Activated CD8-positive, alpha-beta T cell treated with anti-CD3 and anti-CD28 coated beads, Interleukin-2, amount 10 ng/mL, durations not matched to agents 7 days and 5 days (primary cell): ENCODE measurements around the gene SPIN1. TPM values are rescaled to one million over a fixed set of nuclear protein-coding genes. Genes with fewer than 3 reads are reported as not detected.
"Not testable (repeated sequence)": the region's sequence is repeated elsewhere in the genome, so short reads cannot be mapped to it uniquely, and the experiment has no call there.

ENCODE experiments used
- ATAC-seq: fragments of 150-1000 bp; cut with Tn5 transposase; one replicate; pipeline ENCODE4 v1.10.0; 2021; ENCODE audit warnings: moderate library complexity
- CTCF ChIA-PET: fragments of 350-600 bp; sonication (Branson Sonifier 250); formaldehyde crosslinking; loops from one replicate; lab custom pipeline; 2021; ENCODE audit warnings: antibody characterized with exemption; lab: Charles Lee
- POLR2A ChIA-PET: fragments of 350-600 bp; sonication (Branson Sonifier 250); formaldehyde crosslinking; loops from one replicate; lab custom pipeline; 2021; ENCODE audit warnings: antibody characterized with exemption; lab: Charles Lee
- DNase-seq: peaks from one replicate; pipeline ENCODE4 v3.0.0-alpha.2; 2020
- H3K27ac Mint-ChIP-seq: one replicate; pipeline ENCODE4 v1.8.0; 2021; ENCODE audit warnings: mild to moderate bottlenecking, mixed read lengths
- H3K27me3 Mint-ChIP-seq: one replicate; pipeline ENCODE4 v1.8.0; 2021; ENCODE audit warnings: low read depth, mixed read lengths
- H3K36me3 Mint-ChIP-seq: one replicate; pipeline ENCODE4 v1.8.0; 2021; ENCODE audit warnings: low read depth, mixed read lengths
- H3K4me1 Mint-ChIP-seq: one replicate; pipeline ENCODE4 v1.8.0; 2021; ENCODE audit warnings: low read depth, mixed read lengths
- H3K4me3 Mint-ChIP-seq: one replicate; pipeline ENCODE4 v1.8.0; 2021; ENCODE audit warnings: mild to moderate bottlenecking, mixed read lengths
- H3K9me3 Mint-ChIP-seq: one replicate; pipeline ENCODE4 v1.8.0; 2022; ENCODE audit warnings: mixed read lengths; ENCODE audit not compliant: insufficient read depth
- total RNA-seq, 2 experiments: library from RNA; stranded (reverse); gene quantifications; one replicate each; pipeline ENCODE4 v1.2.3, GENCODE V29; 2021

Gene SPIN1
- total RNA-seq, 2 experiments from 2014 or later, result 50.5 to 54.4 TPM

GRCh38 chr9:88370346-88370745 lies 17.9 kb upstream of the SPIN1 start:
- CTCF ChIA-PET, result no interaction called here
- H3K36me3 Mint-ChIP-seq, result peaks cover 7% of the 10 kb centered on the region

GRCh38 chr9:88372103-88372654 lies 16.1 kb upstream of the SPIN1 start:
- Mint-ChIP-seq H3K4me1 (peaks cover 3% of the 10 kb centered on the region), H3K36me3 (peaks cover 7% of the 10 kb centered on the region), H3K27ac (no peak overlapping the region), H3K9me3 (peaks cover 7% of the 10 kb centered on the region), H3K27me3 (peaks cover 9% of the 10 kb centered on the region), H3K4me3 (no peak overlapping the region)
- ATAC-seq (no peak), DNase-seq (no peak)
- ChIA-PET POLR2A (no interaction called here), CTCF (no interaction called here)

More at GRCh38 chr9:88370346-88370745, 17.9 kb upstream of the SPIN1 start:
- Mint-ChIP-seq H3K4me3 (no peak overlapping the region), H3K4me1 (peaks cover 3% of the 10 kb centered on the region), H3K9me3 (peaks cover 7% of the 10 kb centered on the region), H3K27ac (no peak overlapping the region), H3K27me3 (peaks cover 9% of the 10 kb centered on the region)
- DNase-seq (no peak), ATAC-seq (no peak)
- POLR2A ChIA-PET, result no interaction called here

GRCh38 chr9:88373045-88373444 lies 15.2 kb upstream of the SPIN1 start:
- POLR2A ChIA-PET, result no interaction called here
- Mint-ChIP-seq H3K27ac (no peak overlapping the region), H3K4me1 (peaks cover 3% of the 10 kb centered on the region), H3K27me3 (peaks cover 12% of the 10 kb centered on the region), H3K9me3 (peaks cover 3% of the 10 kb centered on the region), H3K4me3 (no peak overlapping the region), H3K36me3 (peaks cover 5% of the 10 kb centered on the region)
- DNase-seq (no peak), ATAC-seq (no peak)
- CTCF ChIA-PET, result no interaction called here

- ATAC-seq (no peak), DNase-seq (no peak)
- peaks cover 14% of the 10 kb centered on the region for H3K27me3 Mint-ChIP-seq
- H3K9me3 Mint-ChIP-seq, result peaks cover 3% of the 10 kb centered on the region
- no peaks in the 10 kb centered on the region for H3K4me1 Mint-ChIP-seq
- no peak overlapping the region for H3K27ac Mint-ChIP-seq
- ChIA-PET POLR2A (no interaction called here), CTCF (no interaction called here)
- peaks cover 2% of the 10 kb centered on the region for H3K36me3 Mint-ChIP-seq
- no peak overlapping the region for H3K4me3 Mint-ChIP-seq
These were observed 9.9 kb upstream of the SPIN1 start for GRCh38 chr9:88378317-88378716.

- DNase-seq (no peak), ATAC-seq (no peak)
- Mint-ChIP-seq H3K4me1 (no peaks in the 10 kb centered on the region), H3K4me3 (no peak overlapping the region), H3K36me3 (peaks cover 2% of the 10 kb centered on the region), H3K27ac (no peak overlapping the region), H3K9me3 (no peaks in the 10 kb centered on the region), H3K27me3 (peaks cover 14% of the 10 kb centered on the region)
- ChIA-PET POLR2A (no interaction called here), CTCF (no interaction called here)
These were observed 8.9 kb upstream of the SPIN1 start for GRCh38 chr9:88379352-88379751.

- POLR2A ChIA-PET, result no interaction called here
These were observed 8.1 kb upstream of the SPIN1 start for GRCh38 chr9:88380118-88380517.

GRCh38 chr9:88381322-88381721 lies 6.9 kb upstream of the SPIN1 start:
- CTCF ChIA-PET, H3K4me1 Mint-ChIP-seq, H3K27ac Mint-ChIP-seq, H3K36me3 Mint-ChIP-seq, ATAC-seq, H3K4me3 Mint-ChIP-seq, POLR2A ChIA-PET, H3K9me3 Mint-ChIP-seq, DNase-seq: not testable (repeated sequence)
- H3K27me3 Mint-ChIP-seq, result peaks cover 14% of the 10 kb centered on the region

More at GRCh38 chr9:88380118-88380517, 8.1 kb upstream of the SPIN1 start:
- H3K9me3 Mint-ChIP-seq, result no peaks in the 10 kb centered on the region
- ATAC-seq (no peak), DNase-seq (no peak)
- peaks cover 14% of the 10 kb centered on the region for H3K27me3 Mint-ChIP-seq
- no peak overlapping the region for H3K4me3 Mint-ChIP-seq
- no peak overlapping the region for H3K27ac Mint-ChIP-seq
- no peaks in the 10 kb centered on the region for H3K4me1 Mint-ChIP-seq
- peaks cover 2% of the 10 kb centered on the region for H3K36me3 Mint-ChIP-seq
- CTCF ChIA-PET, result no interaction called here

- H3K27me3 Mint-ChIP-seq, result peaks cover 10% of the 10 kb centered on the region
These were observed 5.1 kb upstream of the SPIN1 start for GRCh38 chr9:88383176-88383575.

GRCh38 chr9:88386137-88386536 lies 2.1 kb upstream of the SPIN1 start:
- H3K27ac Mint-ChIP-seq, DNase-seq, H3K4me3 Mint-ChIP-seq, CTCF ChIA-PET, POLR2A ChIA-PET, H3K9me3 Mint-ChIP-seq, H3K27me3 Mint-ChIP-seq, ATAC-seq: not testable (repeated sequence)
- Mint-ChIP-seq H3K4me1 (peaks cover 29% of the 10 kb centered on the region), H3K36me3 (peaks cover 16% of the 10 kb centered on the region)

More at GRCh38 chr9:88383176-88383575, 5.1 kb upstream of the SPIN1 start:
- H3K9me3 Mint-ChIP-seq, result no peaks in the 10 kb centered on the region
- H3K27ac Mint-ChIP-seq, result no peak overlapping the region
- peaks cover 13% of the 10 kb centered on the region for H3K4me1 Mint-ChIP-seq
- DNase-seq, result no peak
- peaks cover 11% of the 10 kb centered on the region for H3K36me3 Mint-ChIP-seq
- ChIA-PET CTCF (no interaction called here), POLR2A (no interaction called here)
- no peak for ATAC-seq
- H3K4me3 Mint-ChIP-seq, result no peak overlapping the region

GRCh38 chr9:88387036-88387551 lies 1.1 kb upstream of the SPIN1 start:
- Mint-ChIP-seq H3K27me3 (no peaks in the 10 kb centered on the region), H3K9me3 (no peaks in the 10 kb centered on the region), H3K27ac (peak overlapping the region; percentile 84), H3K4me1 (peaks cover 38% of the 10 kb centered on the region), H3K36me3 (peaks cover 22% of the 10 kb centered on the region), H3K4me3 (peak overlapping the region; percentile 82)
- ChIA-PET POLR2A (interaction anchor here (1.2 kb wide), 1 partner anchor 82 kb away, joined by 3 read pairs; no protein-coding TSS in a partner anchor), CTCF (no interaction called here)
- DNase-seq (no peak), ATAC-seq (no peak)

GRCh38 chr9:88387552-88388202 lies 567 bp upstream of the SPIN1 start:
- Mint-ChIP-seq H3K27ac (peak overlapping the region; percentile 84), H3K4me3 (peak overlapping the region; percentile 82), H3K27me3 (no peaks in the 10 kb centered on the region), H3K4me1 (peaks cover 44% of the 10 kb centered on the region), H3K9me3 (no peaks in the 10 kb centered on the region), H3K36me3 (peaks cover 24% of the 10 kb centered on the region)
- peak; percentile 51 for DNase-seq
- CTCF ChIA-PET, result no interaction called here
- ATAC-seq, result peak; percentile 17
- POLR2A ChIA-PET, result interaction anchor here (1.2 kb wide), 1 partner anchor 83 kb away, joined by 3 read pairs; no protein-coding TSS in a partner anchor

GRCh38 chr9:88388886-88389605 lies 802 bp downstream of the SPIN1 start:
- DNase-seq, result peak; percentile 40
- Mint-ChIP-seq H3K9me3 (no peaks in the 10 kb centered on the region), H3K4me1 (peaks cover 49% of the 10 kb centered on the region), H3K4me3 (peak overlapping the region; percentile 86), H3K27me3 (no peaks in the 10 kb centered on the region), H3K36me3 (peaks cover 27% of the 10 kb centered on the region), H3K27ac (peak overlapping the region; percentile 88)
- peak; percentile 42 for ATAC-seq
- ChIA-PET CTCF (no interaction called here), POLR2A (no interaction called here)
